GM12872 (cell line): ENCODE data around the gene MTURN.

ENCODE experiments used
- TF ChIP-seq, protein P1 (sequence below): IDR thresholded peaks from 3 replicates; pipeline ENCODE4 v1.5.1; 2011; ENCODE audit warnings: low read depth, mild to moderate bottlenecking, low read length, moderate library complexity; ENCODE audit not compliant: insufficient read depth

MTURN gene

DNA sequence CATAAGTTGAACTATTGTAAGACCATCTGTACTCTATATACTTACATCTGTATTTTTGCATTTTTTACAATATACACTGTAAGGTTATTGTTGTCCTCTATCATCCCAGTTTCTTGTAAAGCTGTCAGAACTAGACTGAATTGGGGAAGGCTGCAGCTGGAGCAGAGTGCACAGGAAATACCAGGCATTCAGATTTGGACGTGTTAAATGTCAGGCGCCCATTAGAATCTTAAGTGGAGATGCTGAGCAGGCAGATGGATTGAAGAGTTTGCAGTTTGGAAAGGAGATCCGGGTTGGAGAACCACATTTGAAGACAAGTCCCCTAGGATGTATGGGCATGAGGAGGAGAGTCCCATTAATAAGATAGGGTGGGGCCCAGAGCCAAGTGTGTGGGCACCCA, 40.4 kb downstream of the MTURN start:
- TF ChIP-seq, protein P1, sequence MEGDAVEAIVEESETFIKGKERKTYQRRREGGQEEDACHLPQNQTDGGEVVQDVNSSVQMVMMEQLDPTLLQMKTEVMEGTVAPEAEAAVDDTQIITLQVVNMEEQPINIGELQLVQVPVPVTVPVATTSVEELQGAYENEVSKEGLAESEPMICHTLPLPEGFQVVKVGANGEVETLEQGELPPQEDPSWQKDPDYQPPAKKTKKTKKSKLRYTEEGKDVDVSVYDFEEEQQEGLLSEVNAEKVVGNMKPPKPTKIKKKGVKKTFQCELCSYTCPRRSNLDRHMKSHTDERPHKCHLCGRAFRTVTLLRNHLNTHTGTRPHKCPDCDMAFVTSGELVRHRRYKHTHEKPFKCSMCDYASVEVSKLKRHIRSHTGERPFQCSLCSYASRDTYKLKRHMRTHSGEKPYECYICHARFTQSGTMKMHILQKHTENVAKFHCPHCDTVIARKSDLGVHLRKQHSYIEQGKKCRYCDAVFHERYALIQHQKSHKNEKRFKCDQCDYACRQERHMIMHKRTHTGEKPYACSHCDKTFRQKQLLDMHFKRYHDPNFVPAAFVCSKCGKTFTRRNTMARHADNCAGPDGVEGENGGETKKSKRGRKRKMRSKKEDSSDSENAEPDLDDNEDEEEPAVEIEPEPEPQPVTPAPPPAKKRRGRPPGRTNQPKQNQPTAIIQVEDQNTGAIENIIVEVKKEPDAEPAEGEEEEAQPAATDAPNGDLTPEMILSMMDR, result no peak

DNA sequence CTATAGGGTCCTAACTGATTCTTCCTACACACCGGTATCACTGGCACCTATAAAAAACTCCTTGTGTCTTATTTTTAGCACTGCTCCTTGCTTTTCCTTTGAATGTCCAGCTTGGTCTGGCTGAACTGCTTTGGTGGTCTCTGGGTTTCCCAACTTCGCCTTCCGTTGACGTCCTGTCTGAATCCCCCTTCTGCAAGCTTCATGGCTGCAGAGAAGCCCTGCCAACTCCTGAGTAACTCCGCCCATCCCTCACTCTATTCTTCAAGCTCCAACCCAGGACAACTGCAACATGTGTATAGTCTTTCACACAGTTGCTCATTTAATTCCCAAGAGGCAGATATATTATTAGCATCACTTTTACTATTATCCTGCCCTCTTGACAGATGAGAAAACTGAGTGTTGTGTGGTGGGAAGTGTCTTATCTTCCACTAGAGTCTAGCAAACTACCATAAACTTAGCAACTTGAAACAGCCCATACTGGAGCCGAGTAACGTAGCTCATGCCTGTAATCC, 40.9 kb downstream of the MTURN start:
- TF ChIP-seq, protein P1, result no peak

DNA sequence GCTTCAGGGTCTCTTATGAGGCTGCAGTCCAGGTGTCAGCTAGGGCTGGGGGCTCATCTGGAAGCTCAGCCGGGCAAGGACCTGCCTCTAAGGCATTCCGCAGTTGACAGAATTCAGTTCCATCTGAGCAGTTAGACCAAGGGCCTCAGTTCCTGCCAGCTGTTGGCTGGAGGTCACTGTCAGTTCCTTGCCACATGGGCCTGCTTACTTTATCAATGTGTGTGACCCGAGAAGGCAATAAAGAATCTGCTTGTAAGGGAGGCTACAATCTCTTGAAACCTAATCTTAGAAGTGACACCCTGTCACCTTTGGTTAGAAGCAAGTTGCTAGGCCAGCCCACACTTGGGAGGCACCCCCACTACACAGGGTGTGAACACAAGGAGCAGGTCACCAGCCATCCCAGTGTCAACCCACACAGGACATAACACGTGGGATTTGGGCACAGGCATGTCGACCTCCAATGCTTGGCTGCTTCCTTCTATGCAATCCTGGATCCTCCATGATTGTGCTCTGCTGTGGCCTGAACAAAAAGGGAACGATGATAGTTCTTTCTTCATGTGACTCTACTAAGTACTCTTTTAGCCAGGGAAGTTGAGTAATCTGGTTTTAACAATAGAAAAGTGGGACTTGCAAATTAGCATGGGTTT, 41.8 kb downstream of the MTURN start:
- TF ChIP-seq, protein P1, result no peak

DNA sequence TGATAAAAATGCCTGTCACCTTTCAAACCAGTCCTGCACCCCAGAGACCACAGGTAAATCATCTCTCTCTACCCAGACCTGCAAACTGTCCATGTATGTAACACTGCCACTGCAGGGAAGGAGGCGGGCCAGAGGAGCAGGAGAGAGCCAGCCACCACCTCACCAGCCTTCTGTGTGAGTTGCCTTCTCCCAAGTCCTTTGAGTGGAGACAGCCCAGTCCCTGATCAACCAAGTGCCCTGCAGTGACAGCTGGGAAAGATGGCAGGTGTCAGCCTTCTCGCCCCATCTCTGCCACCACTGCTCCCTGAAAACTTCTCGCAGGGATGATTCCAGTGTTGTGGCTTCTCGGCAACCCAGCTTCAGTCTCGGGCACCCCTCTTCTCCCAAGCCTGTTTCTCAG, 42.4 kb downstream of the MTURN start:
- TF ChIP-seq, protein P1, result no peak

DNA sequence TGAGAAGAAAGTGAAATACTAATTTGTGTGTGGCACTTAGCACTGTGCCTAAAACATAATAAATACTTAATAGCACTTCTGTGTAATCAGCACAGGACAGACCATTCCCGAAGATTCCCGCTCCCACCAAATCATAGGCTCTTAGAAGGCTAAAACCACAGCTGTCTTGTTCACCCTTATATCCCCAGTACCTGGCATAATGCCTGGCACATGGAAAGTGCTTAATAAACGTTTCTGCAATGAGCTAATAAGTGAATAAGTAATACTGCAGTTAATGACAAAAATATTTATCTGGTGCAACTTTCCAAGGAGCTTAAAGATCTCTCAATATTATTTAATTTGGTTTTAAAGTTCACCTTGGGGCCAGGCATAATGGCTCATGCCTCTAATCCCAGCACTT, 43.2 kb downstream of the MTURN start:
- TF ChIP-seq, protein P1, result no peak

DNA sequence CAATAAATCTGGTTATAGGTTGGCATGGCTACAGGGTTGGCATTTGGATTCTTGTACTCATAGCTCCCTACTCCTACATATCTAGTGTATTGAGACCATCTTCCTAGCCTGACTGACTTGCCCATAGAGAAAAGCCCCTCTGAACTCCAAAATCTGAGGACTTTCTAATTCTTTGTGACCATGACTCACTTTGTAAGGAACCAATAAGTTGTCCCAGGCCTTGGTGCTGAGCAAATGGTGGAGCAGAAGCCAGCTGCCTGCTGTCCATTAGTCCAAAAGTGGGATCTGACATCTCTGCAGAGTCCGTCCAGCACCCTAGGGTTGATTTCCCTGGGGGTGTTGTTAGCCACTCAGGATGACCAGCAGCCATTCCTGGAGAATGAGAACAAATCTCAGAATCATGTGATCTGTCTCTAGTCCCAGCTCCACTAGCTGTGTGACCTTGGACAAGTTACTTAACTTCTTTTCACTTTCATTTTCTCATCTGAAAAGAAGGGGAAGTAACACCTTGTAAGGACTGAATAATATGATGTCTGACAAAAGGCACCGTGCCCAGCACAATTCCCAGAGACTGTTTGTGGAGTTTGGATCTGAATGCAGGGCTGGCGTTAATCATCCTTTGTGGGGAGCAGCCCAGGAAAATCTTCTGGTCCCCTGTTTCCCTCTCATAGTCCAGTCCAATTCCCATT, 44.1 kb downstream of the MTURN start:
- TF ChIP-seq, protein P1, result no peak

DNA sequence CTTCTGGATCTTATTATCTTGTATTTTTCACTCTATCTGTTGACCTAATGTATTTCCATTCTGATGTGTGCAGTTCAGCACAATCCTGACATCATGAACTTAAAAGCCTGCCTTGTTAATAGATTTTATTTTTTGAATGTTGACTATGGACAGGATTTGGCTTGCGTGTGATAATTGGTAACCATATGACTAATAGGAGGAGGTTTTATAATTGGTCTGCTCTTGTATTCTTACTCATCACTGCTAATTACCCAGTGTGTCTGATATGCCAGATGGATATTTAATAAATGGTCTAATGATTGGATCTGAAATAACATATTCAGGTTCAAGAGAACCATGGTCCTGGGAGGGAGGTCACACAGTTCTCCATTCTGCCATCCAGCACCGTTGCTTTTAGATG, 45.9 kb downstream of the MTURN start:
- TF ChIP-seq, protein P1, result no peak
